AG09319 (cell line): ENCODE measurements around the gene CFAP100.
A peak's percentile ranks its signal among the peaks of the same experiment; 100 is the strongest.

ENCODE experiments used
- DNase-seq: peaks from one replicate; pipeline ENCODE4 v3.0.0-alpha.2; 2010; ENCODE audit warnings: low read depth; ENCODE audit errors: extremely low read depth
- CTCF ChIP-seq: IDR thresholded peaks from 2 replicates; pipeline ENCODE4 v1.5.1; 2011; ENCODE audit warnings: low read depth, mild to moderate bottlenecking, inconsistent platforms, low read length, moderate library complexity

The CFAP100 gene

GRCh38 chr3:126373682-126374601, 20.8 kb upstream of the CFAP100 start:
- no peak for TF ChIP-seq CTCF
- DNase-seq = peak; percentile 23

GRCh38 chr3:126375835-126376331, 18.8 kb upstream of the CFAP100 start:
- no peak for DNase-seq
- no peak for TF ChIP-seq CTCF

GRCh38 chr3:126376444-126376843, 18.3 kb upstream of the CFAP100 start:
- no peak for TF ChIP-seq CTCF
- no peak for DNase-seq

DNA sequence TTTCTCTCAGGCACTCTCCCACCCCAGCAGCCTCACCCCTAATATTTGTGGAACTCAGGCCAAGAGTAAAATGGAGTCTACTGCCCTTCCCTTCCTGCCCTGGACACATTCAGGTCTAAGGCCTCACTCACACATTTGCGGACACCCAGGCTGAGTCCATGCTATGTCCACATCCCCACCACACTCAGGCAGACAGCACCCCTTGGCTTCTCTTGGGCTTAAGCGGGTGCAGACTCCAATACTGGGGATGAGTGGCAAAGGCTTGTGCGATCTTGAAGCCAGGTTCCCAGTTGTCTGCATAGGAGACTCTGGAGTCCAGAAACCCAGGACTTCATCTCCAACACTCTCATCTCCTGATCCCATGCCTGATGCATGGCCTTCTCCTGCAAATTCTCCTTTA, 17.5 kb upstream of the CFAP100 start:
- DNase-seq = no peak
- no peak for TF ChIP-seq CTCF

DNA sequence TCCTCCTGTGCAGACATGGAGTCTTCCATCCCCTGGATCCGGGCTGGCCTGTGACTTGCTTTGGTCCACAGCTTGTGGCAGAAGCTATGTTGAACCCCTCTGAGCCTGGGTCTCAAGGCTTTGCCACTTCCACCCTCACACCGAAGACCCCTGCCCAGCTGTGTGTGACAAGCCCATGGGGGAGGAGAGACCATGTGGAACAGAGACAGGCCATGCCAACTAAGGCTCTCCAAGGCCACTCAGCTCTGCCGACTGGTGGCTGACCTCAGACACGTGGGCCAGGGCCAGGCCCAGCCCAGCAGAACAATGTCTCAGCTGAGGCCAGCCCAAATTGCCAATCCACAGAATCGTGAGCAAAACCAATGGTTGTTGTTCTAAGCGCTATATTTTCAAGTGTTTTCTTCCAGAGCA, 16.4 kb upstream of the CFAP100 start:
- no peak for TF ChIP-seq CTCF
- DNase-seq = no peak

DNA sequence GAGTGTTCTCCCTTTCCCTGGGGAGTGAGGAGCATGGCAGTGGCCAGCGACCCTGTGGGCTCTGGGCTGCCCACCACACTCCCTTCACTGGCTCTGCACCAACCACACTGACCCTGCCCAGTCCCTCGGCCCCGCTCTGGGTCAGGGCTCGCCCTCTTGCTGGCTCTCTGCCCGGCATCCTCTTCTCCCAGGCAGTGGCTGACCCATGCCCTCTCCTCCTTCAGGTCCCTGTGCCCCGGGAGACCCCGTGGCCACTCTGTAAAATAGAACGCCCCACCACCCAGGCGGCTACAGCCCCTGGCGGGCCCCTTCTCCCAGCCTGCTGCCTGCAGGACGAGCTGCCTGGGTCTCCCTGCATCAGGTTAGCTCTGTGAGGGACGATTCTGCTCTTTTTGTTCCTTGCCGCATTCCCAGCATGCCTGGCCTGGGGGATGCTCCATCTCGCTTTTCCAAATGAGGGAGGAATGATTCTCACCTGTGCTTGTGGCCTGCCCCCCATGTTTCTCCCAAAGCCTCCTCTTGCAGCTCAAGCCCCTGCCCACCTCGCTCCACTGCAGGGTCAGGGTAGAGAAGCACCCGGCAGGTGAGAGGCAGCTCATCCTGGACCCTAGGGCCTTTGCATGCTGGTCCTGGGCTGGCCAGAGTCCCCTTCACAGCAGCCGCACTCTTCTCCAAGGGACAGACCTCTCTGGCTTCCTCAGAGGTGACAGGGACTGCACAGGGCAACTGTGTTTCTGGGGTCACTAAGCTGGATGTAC, 14.5 kb upstream of the CFAP100 start:
- TF ChIP-seq CTCF = no peak
- DNase-seq = no peak

GRCh38 chr3:126381966-126382365, 12.7 kb upstream of the CFAP100 start:
- no peak for DNase-seq
- TF ChIP-seq CTCF = no peak
